Measurements from ENCODE around the gene CXCL13.

DNA sequence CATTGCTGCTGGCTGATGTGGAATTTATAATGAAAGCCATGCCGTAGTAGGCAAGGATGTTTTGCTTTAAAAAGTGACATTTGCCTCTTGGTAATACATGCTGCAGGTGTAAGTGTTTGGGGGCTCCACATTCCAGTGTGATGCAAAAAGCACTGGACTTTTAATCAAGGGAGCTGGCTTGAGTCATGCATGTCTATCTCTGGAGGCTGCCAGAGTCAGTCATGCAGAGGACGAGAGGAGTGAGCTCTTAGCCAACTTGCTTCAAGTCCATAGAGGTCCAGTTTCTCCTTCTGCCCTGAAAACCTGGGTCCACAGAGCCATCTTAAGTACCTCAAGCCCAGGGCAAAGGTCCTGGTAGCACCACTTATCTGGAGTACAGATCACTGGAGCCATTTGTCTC is 11.6 kb upstream of the CXCL13 start:
- TF ChIP-seq, protein P1, sequence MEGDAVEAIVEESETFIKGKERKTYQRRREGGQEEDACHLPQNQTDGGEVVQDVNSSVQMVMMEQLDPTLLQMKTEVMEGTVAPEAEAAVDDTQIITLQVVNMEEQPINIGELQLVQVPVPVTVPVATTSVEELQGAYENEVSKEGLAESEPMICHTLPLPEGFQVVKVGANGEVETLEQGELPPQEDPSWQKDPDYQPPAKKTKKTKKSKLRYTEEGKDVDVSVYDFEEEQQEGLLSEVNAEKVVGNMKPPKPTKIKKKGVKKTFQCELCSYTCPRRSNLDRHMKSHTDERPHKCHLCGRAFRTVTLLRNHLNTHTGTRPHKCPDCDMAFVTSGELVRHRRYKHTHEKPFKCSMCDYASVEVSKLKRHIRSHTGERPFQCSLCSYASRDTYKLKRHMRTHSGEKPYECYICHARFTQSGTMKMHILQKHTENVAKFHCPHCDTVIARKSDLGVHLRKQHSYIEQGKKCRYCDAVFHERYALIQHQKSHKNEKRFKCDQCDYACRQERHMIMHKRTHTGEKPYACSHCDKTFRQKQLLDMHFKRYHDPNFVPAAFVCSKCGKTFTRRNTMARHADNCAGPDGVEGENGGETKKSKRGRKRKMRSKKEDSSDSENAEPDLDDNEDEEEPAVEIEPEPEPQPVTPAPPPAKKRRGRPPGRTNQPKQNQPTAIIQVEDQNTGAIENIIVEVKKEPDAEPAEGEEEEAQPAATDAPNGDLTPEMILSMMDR (IDR thresholded peaks at IDR 0.05) = no peak
- TF ChIP-seq POLR2A (IDR thresholded peaks at IDR 0.05) (no peak), POLR2AphosphoS5 (IDR thresholded peaks at IDR 0.05) (no peak)
